Measurements from ENCODE around the gene KCNMB4.

- TF ChIP-seq GATA3 (IDR thresholded peaks at IDR 0.05; ENCODE audit: low read depth, low read length) (no peak), GATA2 (IDR thresholded peaks at IDR 0.05; ENCODE audit: low read depth, low read length) (no peak)
Observed at GRCh38 chr12:70444903-70445302, 78.8 kb downstream of the KCNMB4 start.

Measured in SH-SY5Y (cell line).